Lower lobe of right lung (tissue), 2 donors: Measurements from ENCODE around the gene NAV2. TPM values are rescaled to one million over a fixed set of nuclear protein-coding genes. Genes with fewer than 3 reads are reported as not detected.

Source experiments
- ATAC-seq, 2 donors: fragments of 200-7000 bp; cut with Tn5 transposase; one replicate each; pipeline ENCODE4 v1.9.1; 2020 to 2022; ENCODE audit warnings: mild to moderate bottlenecking in 2 of 2, moderate library complexity in 2 of 2
- DNase-seq: peaks from one replicate; pipeline ENCODE4 v3.0.0-alpha.2; 2020
- H3K27ac ChIP-seq: fragments of 200-600 bp; one replicate; pipeline ENCODE4 v1.8.0; 2022
- H3K27me3 ChIP-seq: fragments of 200-600 bp; one replicate; pipeline ENCODE4 v1.8.0; 2022; ENCODE audit warnings: low read depth
- H3K36me3 ChIP-seq: fragments of 200-600 bp; one replicate; pipeline ENCODE4 v1.8.0; 2022; ENCODE audit warnings: mild to moderate bottlenecking
- H3K4me1 ChIP-seq: fragments of 200-600 bp; one replicate; pipeline ENCODE4 v1.8.0; 2022
- H3K4me3 ChIP-seq: fragments of 200-600 bp; one replicate; pipeline ENCODE4 v1.8.0; 2022; ENCODE audit warnings: mild to moderate bottlenecking
- H3K9me3 ChIP-seq: fragments of 200-600 bp; one replicate; pipeline ENCODE4 v1.8.0; 2022
- intact Hi-C: fragments of 100-400 bp; cut with DNase I; formaldehyde crosslinking; loops from one replicate; pipeline ENCODE4 v1.11.0; 2022
- total RNA-seq: library from RNA; stranded (reverse); fragmentation: NEBNext Ultra II Directional; extraction: Animal tissue kit (Norgen Biotek cat#: 25700); gene quantifications from one replicate; pipeline ENCODE4 v1.2.1, GENCODE V29; 2021
- TF ChIP-seq, protein P1 (sequence below): fragments of 200-600 bp; IDR thresholded peaks from one replicate; pipeline ENCODE4 v1.8.0; 2022; ENCODE audit warnings: antibody characterized with exemption, mild to moderate bottlenecking
- donor health status: DM: no; HTN: yes; CAD: no; lungs with severe emphysema.

The NAV2 gene
- total RNA-seq, 1 donor from 2014 or later, result 36.9 TPM

DNA sequence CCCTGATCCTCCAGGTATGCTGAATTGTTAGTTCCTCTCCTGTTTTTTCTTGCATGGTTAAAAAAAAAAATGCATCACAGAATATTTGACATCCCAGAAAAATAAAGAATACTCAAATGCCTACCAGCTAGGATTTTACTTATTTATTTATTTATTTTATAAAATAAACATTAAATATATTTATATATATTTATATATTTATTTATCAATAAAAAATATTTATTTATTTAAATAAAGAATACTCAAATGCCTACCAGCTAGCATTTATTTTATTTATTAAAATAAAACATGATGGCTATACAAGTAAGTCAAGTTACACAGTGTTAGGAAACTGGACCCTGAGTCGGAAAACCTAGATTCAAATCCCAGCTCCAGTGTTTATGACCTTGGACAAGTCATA, 164.1 kb downstream of the NAV2 start:
- Histone ChIP-seq H3K27me3 (no peaks in the 10 kb centered on the region), H3K4me3 (no peak overlapping the region), H3K36me3 (peaks cover 11% of the 10 kb centered on the region), H3K9me3 (no peaks in the 10 kb centered on the region), H3K27ac (no peak overlapping the region), H3K4me1 (no peaks in the 10 kb centered on the region)
- intact Hi-C loops, result no loop called here
- DNase-seq (no peak), ATAC-seq (no peak)
- TF ChIP-seq, protein P1, sequence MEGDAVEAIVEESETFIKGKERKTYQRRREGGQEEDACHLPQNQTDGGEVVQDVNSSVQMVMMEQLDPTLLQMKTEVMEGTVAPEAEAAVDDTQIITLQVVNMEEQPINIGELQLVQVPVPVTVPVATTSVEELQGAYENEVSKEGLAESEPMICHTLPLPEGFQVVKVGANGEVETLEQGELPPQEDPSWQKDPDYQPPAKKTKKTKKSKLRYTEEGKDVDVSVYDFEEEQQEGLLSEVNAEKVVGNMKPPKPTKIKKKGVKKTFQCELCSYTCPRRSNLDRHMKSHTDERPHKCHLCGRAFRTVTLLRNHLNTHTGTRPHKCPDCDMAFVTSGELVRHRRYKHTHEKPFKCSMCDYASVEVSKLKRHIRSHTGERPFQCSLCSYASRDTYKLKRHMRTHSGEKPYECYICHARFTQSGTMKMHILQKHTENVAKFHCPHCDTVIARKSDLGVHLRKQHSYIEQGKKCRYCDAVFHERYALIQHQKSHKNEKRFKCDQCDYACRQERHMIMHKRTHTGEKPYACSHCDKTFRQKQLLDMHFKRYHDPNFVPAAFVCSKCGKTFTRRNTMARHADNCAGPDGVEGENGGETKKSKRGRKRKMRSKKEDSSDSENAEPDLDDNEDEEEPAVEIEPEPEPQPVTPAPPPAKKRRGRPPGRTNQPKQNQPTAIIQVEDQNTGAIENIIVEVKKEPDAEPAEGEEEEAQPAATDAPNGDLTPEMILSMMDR, result no peak

DNA sequence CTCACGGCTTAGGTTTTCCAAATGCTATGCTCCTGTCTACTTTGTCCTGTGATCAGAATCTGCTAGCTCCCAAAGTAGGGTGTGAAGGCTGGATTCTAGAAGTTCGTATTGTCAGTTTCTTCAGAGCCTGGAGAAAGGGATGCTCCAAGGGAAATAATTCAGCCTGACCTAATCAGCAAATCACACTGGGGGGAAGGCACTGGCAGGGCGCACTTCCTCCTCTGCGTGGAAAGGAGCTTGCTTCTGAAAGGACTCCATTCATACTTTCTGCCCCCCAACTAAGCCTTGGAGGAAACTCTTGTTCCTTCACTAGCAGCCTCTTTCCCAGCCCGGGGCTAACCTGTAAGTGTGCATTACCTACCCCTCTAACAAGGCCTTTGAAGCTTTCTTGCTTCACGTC, 165.9 kb downstream of the NAV2 start:
- no peaks in the 10 kb centered on the region for H3K27me3 ChIP-seq
- no peak overlapping the region for H3K4me3 ChIP-seq
- H3K27ac ChIP-seq, result no peak overlapping the region
- peaks cover 13% of the 10 kb centered on the region for H3K36me3 ChIP-seq
- no peaks in the 10 kb centered on the region for H3K9me3 ChIP-seq
- intact Hi-C loops, result no loop called here
- ATAC-seq (no peak), DNase-seq (no peak)
- H3K4me1 ChIP-seq, result no peaks in the 10 kb centered on the region
- TF ChIP-seq, protein P1, result no peak

DNA sequence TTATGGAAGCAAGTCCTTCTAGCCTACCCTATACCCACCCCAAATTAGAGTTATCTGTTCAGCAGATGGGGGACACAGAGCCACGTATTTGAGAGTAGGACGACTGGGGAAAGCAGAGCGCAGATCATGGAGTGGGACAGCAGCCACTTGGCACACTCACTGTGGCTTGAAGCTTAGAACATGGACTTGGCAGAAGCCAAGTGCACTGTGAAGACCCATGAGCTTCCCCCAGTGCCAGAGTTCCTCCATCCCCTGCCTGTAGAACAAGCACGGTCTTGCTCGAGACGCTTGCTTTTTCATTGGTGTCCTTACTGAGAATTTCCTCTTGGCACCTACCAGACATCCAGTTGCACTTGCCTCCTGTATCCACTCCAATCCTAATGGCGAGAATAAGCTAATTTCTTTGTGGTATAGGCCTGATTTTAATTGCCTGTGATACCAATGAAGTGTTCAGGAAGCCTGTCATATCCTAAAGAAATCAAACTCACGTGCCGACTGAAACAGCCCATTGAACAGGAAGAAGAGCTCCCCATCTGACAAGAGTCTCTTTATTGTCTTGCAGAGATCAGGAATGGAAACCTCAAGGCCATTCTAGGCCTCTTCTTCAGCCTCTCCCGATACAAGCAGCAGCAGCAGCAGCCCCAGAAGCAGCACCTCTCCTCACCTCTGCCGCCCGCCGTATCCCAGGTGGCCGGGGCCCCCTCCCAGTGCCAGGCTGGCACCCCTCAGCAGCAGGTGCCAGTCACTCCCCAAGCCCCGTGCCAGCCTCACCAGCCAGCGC, 166.9 kb downstream of the NAV2 start:
- ATAC-seq, result no peak
- TF ChIP-seq, protein P1, result no peak
- no peaks in the 10 kb centered on the region for H3K4me1 ChIP-seq
- peaks cover 19% of the 10 kb centered on the region for H3K36me3 ChIP-seq
- H3K27me3 ChIP-seq, result no peaks in the 10 kb centered on the region
- no peak for DNase-seq
- H3K9me3 ChIP-seq, result no peaks in the 10 kb centered on the region
- intact Hi-C loops, result no loop called here
- H3K4me3 ChIP-seq, result no peak overlapping the region
- H3K27ac ChIP-seq, result no peak overlapping the region

DNA sequence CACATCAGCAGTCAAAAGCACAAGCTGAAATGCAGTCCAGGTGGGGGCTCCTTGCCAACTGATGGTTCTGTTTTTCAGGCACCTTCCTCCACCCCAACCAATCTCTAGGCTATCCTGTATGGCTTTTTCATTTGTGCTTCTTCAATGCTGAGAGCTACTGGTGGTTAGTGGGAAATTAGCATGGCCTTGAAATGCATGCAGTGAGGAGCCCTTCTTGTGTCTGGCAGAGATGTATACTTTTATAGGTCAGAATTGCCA, 167.4 kb downstream of the NAV2 start:
- Histone ChIP-seq H3K4me1 (no peaks in the 10 kb centered on the region), H3K9me3 (no peaks in the 10 kb centered on the region), H3K36me3 (peaks cover 19% of the 10 kb centered on the region), H3K27ac (no peak overlapping the region), H3K27me3 (no peaks in the 10 kb centered on the region), H3K4me3 (no peak overlapping the region)
- DNase-seq (no peak), ATAC-seq (no peak)
- intact Hi-C loops, result no loop called here
- TF ChIP-seq, protein P1, result no peak

DNA sequence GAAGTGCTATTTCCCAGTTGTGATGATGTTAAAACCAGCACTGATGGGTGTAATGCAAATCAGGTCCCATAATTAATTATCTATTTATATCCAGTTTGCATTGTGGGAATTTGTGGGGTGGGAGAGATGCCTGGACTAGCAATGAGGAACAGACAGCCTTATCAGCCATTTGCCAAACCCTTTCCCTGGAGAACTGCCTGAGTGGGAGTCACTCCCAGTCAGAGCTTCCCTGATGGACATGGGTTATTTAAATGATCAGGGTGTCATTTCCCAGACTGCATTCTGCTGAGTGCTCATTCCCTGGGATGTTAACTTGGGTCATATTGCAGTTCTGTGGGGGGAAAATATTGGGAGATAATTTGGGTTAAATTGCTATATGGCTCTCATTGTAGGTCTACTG, 168.5 kb downstream of the NAV2 start:
- H3K27me3 ChIP-seq, result no peaks in the 10 kb centered on the region
- no peak overlapping the region for H3K27ac ChIP-seq
- no peak for DNase-seq
- ATAC-seq, result no peak
- no peaks in the 10 kb centered on the region for H3K9me3 ChIP-seq
- H3K4me1 ChIP-seq, result no peaks in the 10 kb centered on the region
- no peak overlapping the region for H3K4me3 ChIP-seq
- TF ChIP-seq, protein P1, result no peak
- intact Hi-C loops, result no loop called here
- peaks cover 24% of the 10 kb centered on the region for H3K36me3 ChIP-seq

DNA sequence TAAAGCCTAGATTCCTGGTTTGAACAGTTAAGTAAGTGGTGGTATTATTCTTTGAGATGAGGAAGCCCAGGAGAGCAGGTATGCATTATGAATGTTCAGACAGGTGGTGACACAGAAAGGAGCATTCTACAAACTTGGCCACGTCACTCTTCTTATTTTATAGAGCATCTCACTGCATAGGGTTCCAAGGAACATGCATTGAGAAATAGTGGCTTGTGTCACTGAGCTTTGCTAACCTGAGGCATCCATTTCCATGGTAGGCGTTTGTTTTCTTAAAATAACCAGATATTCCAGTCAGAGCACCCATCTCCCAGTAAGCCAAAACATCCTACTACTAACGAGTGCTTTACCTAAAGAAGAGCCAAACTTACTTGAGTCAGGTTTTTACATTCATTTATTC, 169.7 kb downstream of the NAV2 start:
- Histone ChIP-seq H3K4me1 (no peaks in the 10 kb centered on the region), H3K9me3 (no peaks in the 10 kb centered on the region), H3K27me3 (no peaks in the 10 kb centered on the region), H3K36me3 (peaks cover 26% of the 10 kb centered on the region), H3K27ac (no peak overlapping the region), H3K4me3 (no peak overlapping the region)
- DNase-seq (no peak), ATAC-seq (no peak)
- TF ChIP-seq, protein P1, result no peak
- intact Hi-C loops, result no loop called here
